NT2/D1 (cell line): ENCODE results near the gene PIP5KL1.

Experiments
- SUZ12 ChIP-seq: IDR thresholded peaks from 2 replicates; pipeline ENCODE4 v1.6.1; 2011; ENCODE audit not compliant: insufficient read length, insufficient read depth; ENCODE audit errors: extremely low read depth
- ZNF274 ChIP-seq: IDR thresholded peaks from 2 replicates; pipeline ENCODE4 v1.6.1; 2011; ENCODE audit warnings: mild to moderate bottlenecking, low read depth, low read length

- no peak for TF ChIP-seq SUZ12
- no peak for TF ChIP-seq ZNF274
These were observed 53.0 kb downstream of the PIP5KL1 start, which contains the start of gene AK1 for GRCh38 chr9:127877566-127877998.
